ENCODE measurements around the gene REXO1. TPM values are rescaled to one million over a fixed set of nuclear protein-coding genes. Genes with fewer than 3 reads are reported as not detected.

The REXO1 gene
- total RNA-seq, 1 experiment from 2014 or later, result 52.2 TPM

- no peak overlapping the region for H2AFZ ChIP-seq (ENCODE audit: low read depth, low read length, poor library complexity, severe bottlenecking)
- H3K9ac ChIP-seq (ENCODE audit: low read length), result no peak overlapping the region
- H4K20me1 ChIP-seq (ENCODE audit: insufficient read depth), result no peaks in the 10 kb centered on the region
- RAD21 ChIA-PET (ENCODE audit: low non-redundant PET in 1 of 2, low total read pairs in 2 of 2, uncharacterized antibody in 2 of 2, unreplicated experiment in 2 of 2), result no interaction called here
- CTCF ChIA-PET, result no interaction called here
- H3K79me2 ChIP-seq (ENCODE audit: insufficient read depth, low read length), result no peaks in the 10 kb centered on the region; the same call in 1 of the 2 replicates
- peaks cover 16 to 22% of the 10 kb centered on the region in 2 experiments for H3K36me3 ChIP-seq (ENCODE audit: control insufficient read depth in 1 of 2, insufficient read depth in 2 of 2, low read length in 2 of 2)
- intact Hi-C loops (cut with micrococcal nuclease), result loop anchor here (10.0 kb wide), 1 partner anchor 215 kb away; the partner anchor contains the start of gene UQCR11
- TF ChIP-seq REST (IDR thresholded peaks at IDR 0.05; ENCODE audit: low read depth) (no peak), CBX3 (IDR thresholded peaks at IDR 0.05; ENCODE audit: low read depth) (no peak), EGR1 (IDR thresholded peaks at IDR 0.05; ENCODE audit: low read depth) (no peak), FOSL1 (IDR thresholded peaks at IDR 0.05; ENCODE audit: low read depth) (no peak), RAD21 (IDR thresholded peaks at IDR 0.05; ENCODE audit: low read depth) (no peak), ATF3 (IDR thresholded peaks at IDR 0.05) (no peak), SIN3A (IDR thresholded peaks at IDR 0.05; ENCODE audit: low read depth) (no peak), POLR2A (IDR thresholded peaks at IDR 0.05; ENCODE audit: borderline replicate concordance, extremely low read depth, insufficient read depth, insufficient read length) (no peak), EZH2phosphoT487 (IDR thresholded peaks at IDR 0.05; ENCODE audit: borderline replicate concordance) (no peak), TCF7L2 (IDR thresholded peaks at IDR 0.05; ENCODE audit: borderline replicate concordance, extremely low read depth, insufficient read depth, insufficient read length) (no peak), YY1 (IDR thresholded peaks at IDR 0.05; ENCODE audit: extremely low read depth, insufficient replicate concordance, low read depth, low read length) (no peak), EZH2 (IDR thresholded peaks at IDR 0.05) (no peak)
- TF ChIP-seq, protein P1, sequence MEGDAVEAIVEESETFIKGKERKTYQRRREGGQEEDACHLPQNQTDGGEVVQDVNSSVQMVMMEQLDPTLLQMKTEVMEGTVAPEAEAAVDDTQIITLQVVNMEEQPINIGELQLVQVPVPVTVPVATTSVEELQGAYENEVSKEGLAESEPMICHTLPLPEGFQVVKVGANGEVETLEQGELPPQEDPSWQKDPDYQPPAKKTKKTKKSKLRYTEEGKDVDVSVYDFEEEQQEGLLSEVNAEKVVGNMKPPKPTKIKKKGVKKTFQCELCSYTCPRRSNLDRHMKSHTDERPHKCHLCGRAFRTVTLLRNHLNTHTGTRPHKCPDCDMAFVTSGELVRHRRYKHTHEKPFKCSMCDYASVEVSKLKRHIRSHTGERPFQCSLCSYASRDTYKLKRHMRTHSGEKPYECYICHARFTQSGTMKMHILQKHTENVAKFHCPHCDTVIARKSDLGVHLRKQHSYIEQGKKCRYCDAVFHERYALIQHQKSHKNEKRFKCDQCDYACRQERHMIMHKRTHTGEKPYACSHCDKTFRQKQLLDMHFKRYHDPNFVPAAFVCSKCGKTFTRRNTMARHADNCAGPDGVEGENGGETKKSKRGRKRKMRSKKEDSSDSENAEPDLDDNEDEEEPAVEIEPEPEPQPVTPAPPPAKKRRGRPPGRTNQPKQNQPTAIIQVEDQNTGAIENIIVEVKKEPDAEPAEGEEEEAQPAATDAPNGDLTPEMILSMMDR (IDR thresholded peaks at IDR 0.05 in 2 of 3, conservative IDR thresholded peaks at IDR 0.05 in 1 of 3; ENCODE audit: borderline replicate concordance in 1 of 3, insufficient read depth in 1 of 3, low read depth in 2 of 3, low read length in 2 of 3), result no peak
- ATAC-seq (no peak), DNase-seq (ENCODE audit: low read depth, low spot score) (no peak)
- H3K27me3 ChIP-seq (ENCODE audit: insufficient read depth, low read length), result no peaks in the 10 kb centered on the region
- no peaks in the 10 kb centered on the region for H3K4me1 ChIP-seq (ENCODE audit: control insufficient read depth in 1 of 2, insufficient read depth in 2 of 2, low read length in 2 of 2)
- no peaks in the 10 kb centered on the region for H3K9me2 ChIP-seq (ENCODE audit: insufficient read depth)
- H3K27ac ChIP-seq (ENCODE audit: low read depth, low read length), result no peak overlapping the region
- no peaks in the 10 kb centered on the region for H3K9me3 ChIP-seq (ENCODE audit: control insufficient read depth in 1 of 2, insufficient read depth in 1 of 2, low read depth in 1 of 2, low read length in 2 of 2)
- POLR2A ChIA-PET, result no interaction called here
- no peak overlapping the region for H3K4me3 ChIP-seq (replicated peaks in 1 of 2; ENCODE audit: low read depth in 1 of 2, low read length in 2 of 2)
- H3K4me2 ChIP-seq (ENCODE audit: low read length), result no peak overlapping the region
- BruUV-seq (replicated peaks), result no TSS peak
Observed at GRCh38 chr19:1819341-1820255, 28.7 kb downstream of the REXO1 start.
